Uterus (tissue), 4 donors: ENCODE results near the gene ZDHHC11. TPM values are rescaled to one million over a fixed set of nuclear protein-coding genes. Genes with fewer than 3 reads are reported as not detected.

Source experiments
- DNase-seq, 2 donors: peaks; one replicate each; pipeline ENCODE4 v3.0.0-alpha.2; 2019 to 2020
- H3K27ac ChIP-seq, 2 donors: fragments of 200-600 bp; sonication (generic); 1 replicate in 1 of 2; 2 replicates in 1 of 2; pipeline ENCODE4 v1.5.1; 2016 to 2018
- H3K27me3 ChIP-seq, 2 donors: fragments of 200-600 bp; sonication (generic); one replicate each; pipeline ENCODE4 v1.5.1; 2018 to 2019; ENCODE audit warnings: control low read depth in 1 of 2
- H3K36me3 ChIP-seq, 2 donors: fragments of 200-600 bp; sonication (generic); one replicate each; pipeline ENCODE4 v1.5.1; 2019; ENCODE audit warnings: control low read depth in 1 of 2
- H3K4me1 ChIP-seq, 2 donors: fragments of 200-600 bp; sonication (generic); one replicate each; pipeline ENCODE4 v1.5.1; 2018 to 2019; ENCODE audit warnings: control low read depth in 1 of 2
- H3K4me3 ChIP-seq, 2 donors: fragments of 200-600 bp; sonication (generic); 1 replicate in 1 of 2; 2 replicates in 1 of 2; pipeline ENCODE4 v1.5.1; 2018 to 2019; ENCODE audit warnings: mild to moderate bottlenecking in 1 of 2
- H3K9me3 ChIP-seq, 2 donors: fragments of 200-600 bp; sonication (generic); one replicate each; pipeline ENCODE4 v1.5.1; 2019; ENCODE audit warnings: control low read depth in 1 of 2
- POLR2A ChIP-seq, 2 donors: fragments of 450-650 bp; IDR thresholded peaks; one replicate each; pipeline ENCODE4 v1.6.1; 2016; ENCODE audit warnings: antibody characterized with exemption in 2 of 2, mild to moderate bottlenecking in 1 of 2, moderate library complexity in 1 of 2
- intact Hi-C: fragments of 100-400 bp; cut with DNase I; formaldehyde crosslinking; loops from one replicate; pipeline ENCODE4 v1.15.1; 2023; ENCODE audit warnings: low total_unique reads
- total RNA-seq, 4 donors: library from RNA; depleted of rRNA in 3 of 4; stranded (reverse); fragments of >200 nt in 3 of 4; gene quantifications; one replicate each; pipeline versions ENCODE4 v1.1.0 to v1.2.4, GENCODE V29; 2014 to 2023
- TF ChIP-seq, protein P1 (sequence below), 4 experiments: fragments of 200-600 bp in 2 of 4; fragments of 450-650 bp in 2 of 4; sonication (generic) in 2 of 4; IDR thresholded peaks; one replicate each; pipeline ENCODE4 v1.5.1; 2016 to 2019; ENCODE audit warnings: antibody characterized with exemption in 4 of 4, mild to moderate bottlenecking in 2 of 4, moderate library complexity in 1 of 4
- donor health status: DM: yes; HTN: yes; CAD: no.

The ZDHHC11 gene
- total RNA-seq, 4 donors from 2014 or later = 1.8 to 14.4 (median 8.2) TPM; not detected in 1

- DNase-seq = no peak
- Histone ChIP-seq H3K9me3 (no peaks in the 10 kb centered on the region), H3K4me1 (no peaks in the 10 kb centered on the region), H3K27me3 (no peaks in the 10 kb centered on the region), H3K36me3 (no peaks in the 10 kb centered on the region), H3K4me3 (no peak overlapping the region), H3K27ac (no peak overlapping the region)
- TF ChIP-seq, protein P1, sequence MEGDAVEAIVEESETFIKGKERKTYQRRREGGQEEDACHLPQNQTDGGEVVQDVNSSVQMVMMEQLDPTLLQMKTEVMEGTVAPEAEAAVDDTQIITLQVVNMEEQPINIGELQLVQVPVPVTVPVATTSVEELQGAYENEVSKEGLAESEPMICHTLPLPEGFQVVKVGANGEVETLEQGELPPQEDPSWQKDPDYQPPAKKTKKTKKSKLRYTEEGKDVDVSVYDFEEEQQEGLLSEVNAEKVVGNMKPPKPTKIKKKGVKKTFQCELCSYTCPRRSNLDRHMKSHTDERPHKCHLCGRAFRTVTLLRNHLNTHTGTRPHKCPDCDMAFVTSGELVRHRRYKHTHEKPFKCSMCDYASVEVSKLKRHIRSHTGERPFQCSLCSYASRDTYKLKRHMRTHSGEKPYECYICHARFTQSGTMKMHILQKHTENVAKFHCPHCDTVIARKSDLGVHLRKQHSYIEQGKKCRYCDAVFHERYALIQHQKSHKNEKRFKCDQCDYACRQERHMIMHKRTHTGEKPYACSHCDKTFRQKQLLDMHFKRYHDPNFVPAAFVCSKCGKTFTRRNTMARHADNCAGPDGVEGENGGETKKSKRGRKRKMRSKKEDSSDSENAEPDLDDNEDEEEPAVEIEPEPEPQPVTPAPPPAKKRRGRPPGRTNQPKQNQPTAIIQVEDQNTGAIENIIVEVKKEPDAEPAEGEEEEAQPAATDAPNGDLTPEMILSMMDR (IDR thresholded peaks at IDR 0.05) = no peak
- TF ChIP-seq POLR2A (IDR thresholded peaks at IDR 0.05) = no peak
- intact Hi-C loops = no loop called here
Observed at GRCh38 chr5:884345-885126, 33.8 kb upstream of the ZDHHC11 start.

- intact Hi-C loops = no loop called here
- Histone ChIP-seq H3K27ac (no peak overlapping the region), H3K9me3 (no peaks in the 10 kb centered on the region), H3K4me1 (no peaks in the 10 kb centered on the region), H3K4me3 (no peak overlapping the region), H3K36me3 (no peaks in the 10 kb centered on the region), H3K27me3 (no peaks in the 10 kb centered on the region)
- TF ChIP-seq, protein P1 (IDR thresholded peaks at IDR 0.05) = no peak
- no peak for TF ChIP-seq POLR2A (IDR thresholded peaks at IDR 0.05)
- no peak for DNase-seq
Observed at GRCh38 chr5:883475-884181, 32.8 kb upstream of the ZDHHC11 start.

DNA sequence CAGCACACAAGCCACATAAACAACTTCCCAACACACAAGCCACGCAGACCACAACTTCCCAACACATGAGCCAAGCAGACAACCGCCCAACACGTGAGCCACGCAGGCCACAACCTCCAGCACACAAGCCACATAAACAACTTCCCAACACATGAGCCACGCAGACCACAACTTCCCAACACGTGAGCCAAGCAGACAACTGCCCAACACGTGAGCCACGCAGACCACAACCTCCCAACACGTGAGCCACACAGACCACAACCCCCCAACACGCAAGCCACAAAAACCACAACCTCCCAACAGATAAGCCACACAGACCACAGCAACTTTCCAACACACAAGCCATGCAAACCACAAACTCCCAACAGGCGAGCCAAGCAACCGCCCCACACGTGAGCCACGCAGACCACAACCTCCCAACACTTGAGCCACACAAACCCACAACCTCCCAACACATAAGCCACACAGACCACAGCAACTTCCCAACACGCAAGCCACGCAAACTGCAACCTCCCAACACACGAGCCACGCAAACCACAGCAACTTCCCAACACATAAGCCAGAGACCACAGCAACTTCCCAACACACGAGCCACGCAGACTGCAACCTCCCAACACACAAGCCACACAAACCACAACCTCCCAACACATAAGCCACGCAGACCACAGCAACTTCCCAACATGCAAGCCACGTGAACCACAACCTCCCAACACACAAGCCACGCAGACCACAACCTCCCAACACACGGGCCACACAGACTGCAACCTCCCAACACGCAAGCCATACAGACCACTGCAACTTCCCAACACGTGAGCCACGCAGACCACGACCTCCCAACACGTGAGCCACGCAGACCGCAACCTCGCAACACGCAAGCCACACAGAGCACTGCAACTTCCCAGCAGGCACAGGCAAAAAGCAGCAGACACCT is 31.7 kb upstream of the ZDHHC11 start:
- intact Hi-C loops = no loop called here
- no peaks in the 10 kb centered on the region for H3K4me1 ChIP-seq
- no peak overlapping the region for H3K4me3 ChIP-seq
- no peaks in the 10 kb centered on the region for H3K27me3 ChIP-seq
- no peak for DNase-seq
- H3K9me3 ChIP-seq = no peaks in the 10 kb centered on the region
- no peaks in the 10 kb centered on the region for H3K36me3 ChIP-seq
- H3K27ac ChIP-seq = no peak overlapping the region
- TF ChIP-seq, protein P1 (IDR thresholded peaks at IDR 0.05) = no peak

DNA sequence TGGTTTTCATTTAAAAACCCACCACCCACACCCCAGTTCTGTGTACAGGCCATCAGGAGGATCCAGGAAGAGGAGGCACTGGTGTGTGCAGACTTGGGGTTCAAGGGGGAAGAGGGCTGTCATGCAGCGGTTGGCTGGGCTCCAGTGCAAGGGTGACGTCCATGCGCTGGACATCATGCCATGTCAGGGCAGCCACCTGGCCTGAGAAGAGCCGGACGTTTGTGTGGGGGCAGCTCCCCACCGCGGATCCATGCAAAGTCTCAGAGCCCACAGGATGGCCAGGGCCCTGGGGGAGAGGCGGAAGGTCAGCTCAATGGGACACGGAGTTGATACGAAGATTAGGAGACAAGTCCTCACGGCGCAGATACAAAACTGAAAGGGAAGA is 30.8 kb upstream of the ZDHHC11 start:
- Histone ChIP-seq H3K9me3 (no peaks in the 10 kb centered on the region), H3K4me1 (no peaks in the 10 kb centered on the region), H3K36me3 (no peaks in the 10 kb centered on the region), H3K4me3 (no peak overlapping the region), H3K27me3 (no peaks in the 10 kb centered on the region), H3K27ac (no peak overlapping the region)
- DNase-seq = no peak
- intact Hi-C loops = no loop called here
- TF ChIP-seq, protein P1 (IDR thresholded peaks at IDR 0.05) = no peak
- TF ChIP-seq POLR2A (IDR thresholded peaks at IDR 0.05) = no peak
